ENCODE measurements around the gene TRIM37. TPM values are rescaled to one million over a fixed set of nuclear protein-coding genes. Genes with fewer than 3 reads are reported as not detected.

TRIM37 gene
- total RNA-seq, 1 experiment from 2014 or later = 37.7 TPM

GRCh38 chr17:59003860-59004259 is 102.8 kb downstream of the TRIM37 start:
- POLR2A ChIA-PET = no interaction called here
- Mint-ChIP-seq H3K4me1 (ENCODE audit: low read depth, unreplicated experiment) (no peaks in the 10 kb centered on the region), H3K27ac (ENCODE audit: unreplicated experiment) (no peak overlapping the region), H3K36me3 (ENCODE audit: insufficient read depth, unreplicated experiment) (peaks cover 31% of the 10 kb centered on the region), H3K9me3 (ENCODE audit: unreplicated experiment) (no peaks in the 10 kb centered on the region), H3K27me3 (ENCODE audit: insufficient read depth, unreplicated experiment) (no peaks in the 10 kb centered on the region), H3K4me3 (ENCODE audit: unreplicated experiment) (no peak overlapping the region)
- intact Hi-C loops (cut with micrococcal nuclease; ENCODE audit: unreplicated experiment) = loop anchor here (10.0 kb wide), 1 partner anchor 129 kb away; no protein-coding TSS in a partner anchor
- no TSS peak for BruUV-seq (replicated peaks)
- CTCF ChIA-PET = interaction anchor here (0.6 to 1.0 kb wide), 2 partner anchors 293 to 665 kb away, joined by 3 read pairs; no protein-coding TSS in a partner anchor
- Histone ChIP-seq H3K27me3 (replicated peaks; ENCODE audit: control insufficient read depth, insufficient read depth, low read length) (no peaks in the 10 kb centered on the region), H3K9me3 (no peaks in the 10 kb centered on the region), H3K4me3 (ENCODE audit: low read depth, low read length) (no peak overlapping the region), H3K36me3 (ENCODE audit: control insufficient read depth, insufficient read depth, low read length) (no peaks in the 10 kb centered on the region), H3K4me1 (no peaks in the 10 kb centered on the region)
- no peak for DNase-seq
- TF ChIP-seq CTCF (IDR thresholded peaks at IDR 0.05; ENCODE audit: insufficient read depth in 1 of 2, low read depth in 1 of 2, low read length in 1 of 2, severe bottlenecking in 1 of 2, unreplicated experiment in 1 of 2) = no peak

- no peaks in the 10 kb centered on the region for H3K9me3 ChIP-seq
- H3K4me1 Mint-ChIP-seq (ENCODE audit: low read depth, unreplicated experiment) = no peaks in the 10 kb centered on the region
- no peak for TF ChIP-seq CTCF (IDR thresholded peaks at IDR 0.05; ENCODE audit: insufficient read depth in 1 of 2, low read depth in 1 of 2, low read length in 1 of 2, severe bottlenecking in 1 of 2, unreplicated experiment in 1 of 2)
- H3K4me3 ChIP-seq (ENCODE audit: low read depth, low read length) = no peak overlapping the region
- POLR2A ChIA-PET = no interaction called here
- no TSS peak for BruUV-seq (replicated peaks)
- H3K27me3 Mint-ChIP-seq (ENCODE audit: insufficient read depth, unreplicated experiment) = no peaks in the 10 kb centered on the region
- intact Hi-C loops (cut with micrococcal nuclease; ENCODE audit: unreplicated experiment) = loop anchor here (10.0 kb wide), 1 partner anchor 128 kb away; no protein-coding TSS in a partner anchor
- H3K36me3 ChIP-seq (ENCODE audit: control insufficient read depth, insufficient read depth, low read length) = no peaks in the 10 kb centered on the region
- no peak for DNase-seq
- CTCF ChIA-PET = no interaction called here
- no peaks in the 10 kb centered on the region for H3K27me3 ChIP-seq (replicated peaks; ENCODE audit: control insufficient read depth, insufficient read depth, low read length)
- H3K27ac Mint-ChIP-seq (ENCODE audit: unreplicated experiment) = no peak overlapping the region
- no peaks in the 10 kb centered on the region for H3K9me3 Mint-ChIP-seq (ENCODE audit: unreplicated experiment)
- no peaks in the 10 kb centered on the region for H3K4me1 ChIP-seq
- H3K4me3 Mint-ChIP-seq (ENCODE audit: unreplicated experiment) = no peak overlapping the region
- peaks cover 34% of the 10 kb centered on the region for H3K36me3 Mint-ChIP-seq (ENCODE audit: insufficient read depth, unreplicated experiment)
These were observed 103.8 kb downstream of the TRIM37 start for GRCh38 chr17:59002848-59003247.

- Histone ChIP-seq H3K27me3 (replicated peaks; ENCODE audit: control insufficient read depth, insufficient read depth, low read length) (no peaks in the 10 kb centered on the region), H3K36me3 (ENCODE audit: control insufficient read depth, insufficient read depth, low read length) (no peaks in the 10 kb centered on the region), H3K4me1 (no peaks in the 10 kb centered on the region), H3K4me3 (ENCODE audit: low read depth, low read length) (no peak overlapping the region), H3K9me3 (no peaks in the 10 kb centered on the region)
- Mint-ChIP-seq H3K9me3 (ENCODE audit: unreplicated experiment) (no peaks in the 10 kb centered on the region), H3K27me3 (ENCODE audit: insufficient read depth, unreplicated experiment) (no peaks in the 10 kb centered on the region), H3K27ac (ENCODE audit: unreplicated experiment) (no peak overlapping the region), H3K4me1 (ENCODE audit: low read depth, unreplicated experiment) (no peaks in the 10 kb centered on the region), H3K4me3 (ENCODE audit: unreplicated experiment) (no peak overlapping the region), H3K36me3 (ENCODE audit: insufficient read depth, unreplicated experiment) (peaks cover 41% of the 10 kb centered on the region)
- ChIA-PET CTCF (no interaction called here), POLR2A (no interaction called here)
- intact Hi-C loops (cut with micrococcal nuclease; ENCODE audit: unreplicated experiment) = loop anchor here (10.0 kb wide), 1 partner anchor 127 kb away; no protein-coding TSS in a partner anchor
- no peak for DNase-seq
- TF ChIP-seq CTCF (IDR thresholded peaks at IDR 0.05; ENCODE audit: insufficient read depth in 1 of 2, low read depth in 1 of 2, low read length in 1 of 2, severe bottlenecking in 1 of 2, unreplicated experiment in 1 of 2) = no peak
- BruUV-seq (replicated peaks) = no TSS peak
These were observed 104.6 kb downstream of the TRIM37 start for GRCh38 chr17:59002126-59002525.

Data from Caco-2 (cell line).